ENCODE data around the gene MBD4.

MBD4 gene

DNA sequence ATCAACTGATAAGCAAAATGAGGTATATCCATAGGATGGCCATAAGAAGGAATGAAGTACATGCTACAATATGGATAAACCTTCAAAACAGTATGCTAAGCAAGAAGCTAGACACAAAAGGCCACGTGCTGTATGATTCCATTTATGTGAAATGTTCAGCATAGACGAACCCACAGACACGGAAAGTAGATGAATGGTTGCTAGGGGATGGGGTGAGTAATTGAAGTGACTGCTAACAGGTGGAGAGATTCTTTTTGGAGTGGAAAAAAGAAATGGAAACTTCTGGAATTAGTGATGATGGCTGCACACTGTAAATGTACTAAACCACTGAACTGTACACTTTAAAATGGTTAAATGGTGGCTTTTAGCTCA, 10.7 kb downstream of the MBD4 start:
- Histone ChIP-seq H3K4me3 (ENCODE audit: low read length) (0 out of 2 replicates have a peak overlapping the region, but pooled peaks have one; percentile 23), H3K36me3 (ENCODE audit: insufficient read depth, low read length) (peaks cover 48% of the 10 kb centered on the region), H3K9me3 (ENCODE audit: insufficient read depth, low read depth, low read length) (no peaks in the 10 kb centered on the region), H3K27ac (ENCODE audit: low read depth, low read length) (peak overlapping the region; percentile 63), H3K4me1 (ENCODE audit: insufficient read depth, low read length) (peaks cover 33% of the 10 kb centered on the region), H3K27me3 (ENCODE audit: insufficient read depth, low read length) (peaks cover 13% of the 10 kb centered on the region), H3K9ac (ENCODE audit: low read depth, low read length) (peak overlapping the region; percentile 66)
- WGBS, result 91% methylated on average over 3 of the region's 3 CpGs

DNA sequence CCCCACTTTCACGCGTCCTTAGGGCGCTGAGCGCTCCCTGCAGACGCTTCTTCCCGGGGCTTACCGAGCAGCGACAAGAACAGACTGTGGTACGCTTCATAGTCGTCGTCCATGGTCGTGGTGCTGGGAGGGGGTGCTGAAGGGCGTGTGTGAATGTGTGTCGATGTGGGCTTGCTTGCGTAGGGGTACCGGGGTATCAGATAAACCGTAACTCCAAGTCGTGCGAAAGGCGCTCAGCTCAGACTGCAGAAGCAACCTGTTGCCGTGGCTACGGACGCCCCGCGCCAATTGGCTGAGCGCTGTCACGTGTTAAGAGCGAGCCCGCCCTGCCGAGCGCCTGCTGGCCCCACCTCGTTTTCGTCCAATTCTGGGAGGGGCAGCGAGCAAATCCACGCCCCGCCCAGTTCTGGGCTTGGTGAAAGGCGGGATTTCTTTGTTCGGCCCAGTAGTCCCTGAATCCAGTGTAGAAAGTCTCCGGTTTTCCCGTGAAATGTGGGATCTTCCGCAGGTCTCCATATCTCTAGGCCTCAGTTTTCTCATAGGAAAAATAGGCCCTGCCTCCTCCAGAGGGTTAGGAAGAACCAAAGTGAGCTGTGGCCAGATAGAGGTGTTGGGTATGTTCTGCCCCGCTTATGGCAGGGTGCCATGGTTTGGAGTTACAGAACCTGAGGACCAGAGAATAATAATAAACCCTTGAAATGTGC, 11.2 kb downstream of the MBD4 start, which contains the start of gene EFCAB12:
EFCAB12 (minus strand) TSS at position 261 of the 704 bp plus-strand sequence; CDS start at position 113, 148 bp downstream.
- Histone ChIP-seq H3K9me3 (ENCODE audit: insufficient read depth, low read depth, low read length) (no peaks in the 10 kb centered on the region), H3K4me1 (ENCODE audit: insufficient read depth, low read length) (peaks cover 38% of the 10 kb centered on the region), H3K36me3 (ENCODE audit: insufficient read depth, low read length) (peaks cover 43% of the 10 kb centered on the region), H3K9ac (ENCODE audit: low read depth, low read length) (peak within 1 kb of the TSS; percentile 66), H3K27me3 (ENCODE audit: insufficient read depth, low read length) (peaks cover 13% of the 10 kb centered on the region), H3K4me3 (ENCODE audit: low read length) (peak within 1 kb of the TSS; percentile 56), H3K27ac (ENCODE audit: low read depth, low read length) (peak within 1 kb of the TSS; percentile 63)
- 4% methylated on average over 42 of the region's 42 CpGs for WGBS

DNA sequence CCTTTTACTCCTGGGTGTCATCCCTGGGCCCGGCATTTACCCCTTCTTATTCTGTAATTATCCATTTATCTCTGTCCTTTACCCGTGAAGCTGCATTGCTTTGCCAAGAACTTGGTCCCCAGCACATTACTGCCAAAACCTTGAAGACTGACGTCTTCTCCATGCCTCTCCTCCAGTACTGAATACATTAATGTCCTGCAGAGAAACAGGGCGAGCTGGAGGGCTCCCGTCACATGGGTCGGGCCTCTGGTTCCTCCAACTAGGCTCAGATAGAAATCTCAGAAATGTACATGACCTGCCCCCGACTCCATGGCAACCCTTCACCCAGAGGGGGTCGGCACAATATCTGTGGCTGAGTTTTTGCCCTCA, 11.8 kb downstream of the MBD4 start:
- Histone ChIP-seq H3K27ac (ENCODE audit: low read depth, low read length) (no peak overlapping the region), H3K4me1 (ENCODE audit: insufficient read depth, low read length) (peaks cover 38% of the 10 kb centered on the region), H3K9me3 (ENCODE audit: insufficient read depth, low read depth, low read length) (no peaks in the 10 kb centered on the region), H3K4me3 (ENCODE audit: low read length) (peak overlapping the region; percentile 56), H3K9ac (ENCODE audit: low read depth, low read length) (no peak overlapping the region), H3K36me3 (ENCODE audit: insufficient read depth, low read length) (peaks cover 37% of the 10 kb centered on the region), H3K27me3 (ENCODE audit: insufficient read depth, low read length) (peaks cover 13% of the 10 kb centered on the region)
- WGBS, result 21% methylated on average over 8 of the region's 8 CpGs

- H3K27ac ChIP-seq (ENCODE audit: low read depth, low read length), result peak overlapping the region; percentile 31; the same call in 1 of the 2 replicates
- peaks cover 15% of the 10 kb centered on the region; the same call in 1 of the 2 replicates for H3K36me3 ChIP-seq (ENCODE audit: insufficient read depth, low read length)
- H3K27me3 ChIP-seq (ENCODE audit: insufficient read depth, low read length), result peaks cover 13% of the 10 kb centered on the region
- no peaks in the 10 kb centered on the region for H3K9me3 ChIP-seq (ENCODE audit: insufficient read depth, low read depth, low read length)
- peaks cover 38% of the 10 kb centered on the region for H3K4me1 ChIP-seq (ENCODE audit: insufficient read depth, low read length)
- H3K9ac ChIP-seq (ENCODE audit: low read depth, low read length), result no peak overlapping the region
- WGBS, result 75% methylated on average over 2 of the region's 2 CpGs
- H3K4me3 ChIP-seq (ENCODE audit: low read length), result no peak overlapping the region
These were observed 14.1 kb downstream of the MBD4 start for GRCh38 chr3:129425619-129426018.

DNA sequence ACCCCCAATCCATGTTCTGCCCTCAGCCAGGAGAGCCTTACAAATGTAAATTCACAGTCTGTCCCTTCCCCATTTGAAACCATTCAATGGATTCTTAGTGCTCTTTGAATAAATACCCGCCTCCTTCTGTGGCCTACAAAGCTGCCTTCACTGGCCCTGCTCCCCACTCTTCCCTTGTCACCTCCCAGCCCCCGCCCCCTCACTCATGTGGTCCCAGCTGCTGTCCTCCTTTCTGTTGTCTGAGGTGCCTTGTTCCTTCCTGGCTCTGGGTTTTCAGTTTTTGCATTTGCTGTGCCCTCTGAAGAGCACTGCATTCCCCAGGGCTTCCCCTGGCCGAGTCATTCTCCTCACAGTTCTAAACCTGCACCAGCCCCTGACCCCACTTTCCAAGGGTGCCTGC, 14.5 kb downstream of the MBD4 start:
- H3K27me3 ChIP-seq (ENCODE audit: insufficient read depth, low read length), result peaks cover 13% of the 10 kb centered on the region
- H3K9ac ChIP-seq (ENCODE audit: low read depth, low read length), result no peak overlapping the region
- peak overlapping the region; percentile 31; the same call in 1 of the 2 replicates for H3K27ac ChIP-seq (ENCODE audit: low read depth, low read length)
- no peak overlapping the region for H3K4me3 ChIP-seq (ENCODE audit: low read length)
- no peaks in the 10 kb centered on the region for H3K9me3 ChIP-seq (ENCODE audit: insufficient read depth, low read depth, low read length)
- peaks cover 11% of the 10 kb centered on the region; the same call in 1 of the 2 replicates for H3K36me3 ChIP-seq (ENCODE audit: insufficient read depth, low read length)
- H3K4me1 ChIP-seq (ENCODE audit: insufficient read depth, low read length), result peaks cover 38% of the 10 kb centered on the region
- WGBS, result 45% methylated on average over 3 of the region's 3 CpGs

- peaks cover 30% of the 10 kb centered on the region for H3K4me1 ChIP-seq (ENCODE audit: insufficient read depth, low read length)
These were observed 15.4 kb downstream of the MBD4 start for GRCh38 chr3:129424185-129424841.

DNA sequence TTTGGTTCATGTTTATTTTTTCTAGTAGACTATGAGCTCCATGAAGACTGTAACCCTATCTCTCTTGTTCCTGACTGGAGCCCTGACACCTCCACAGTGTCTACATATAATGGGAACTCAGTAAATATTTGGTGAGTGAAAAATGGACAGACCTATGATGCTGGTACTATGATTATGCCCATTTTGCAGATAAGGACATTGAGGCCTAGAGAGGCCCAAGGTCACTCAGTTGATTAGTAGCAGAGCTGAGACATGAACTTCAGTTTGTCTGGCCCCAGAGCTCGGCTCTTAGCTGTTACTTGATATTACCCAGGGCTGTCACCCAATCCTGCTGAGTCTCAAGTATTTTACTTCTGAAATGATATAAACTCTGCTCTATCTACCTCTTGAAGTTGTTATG, 16.9 kb downstream of the MBD4 start:
- H3K27me3 ChIP-seq (ENCODE audit: insufficient read depth, low read length), result peaks cover 9% of the 10 kb centered on the region
- H3K36me3 ChIP-seq (ENCODE audit: insufficient read depth, low read length), result no peaks in the 10 kb centered on the region
- 94% methylated on average over 1 of the region's 1 CpG for WGBS
- peaks cover 29% of the 10 kb centered on the region for H3K4me1 ChIP-seq (ENCODE audit: insufficient read depth, low read length)
- H3K9me3 ChIP-seq (ENCODE audit: insufficient read depth, low read depth, low read length), result no peaks in the 10 kb centered on the region
- H3K27ac ChIP-seq (ENCODE audit: low read depth, low read length), result no peak overlapping the region
- H3K9ac ChIP-seq (ENCODE audit: low read depth, low read length), result no peak overlapping the region
- no peak overlapping the region for H3K4me3 ChIP-seq (ENCODE audit: low read length)

More at GRCh38 chr3:129424185-129424841, 15.4 kb downstream of the MBD4 start:
- H3K27me3 ChIP-seq (ENCODE audit: insufficient read depth, low read length), result peaks cover 13% of the 10 kb centered on the region
- 0 out of 2 replicates have a peak, but pooled peaks cover 4% of the 10 kb centered on the region for H3K36me3 ChIP-seq (ENCODE audit: insufficient read depth, low read length)
- no peak overlapping the region for H3K9ac ChIP-seq (ENCODE audit: low read depth, low read length)
- H3K9me3 ChIP-seq (ENCODE audit: insufficient read depth, low read depth, low read length), result no peaks in the 10 kb centered on the region
- no peak overlapping the region for H3K4me3 ChIP-seq (ENCODE audit: low read length)
- H3K27ac ChIP-seq (ENCODE audit: low read depth, low read length), result no peak overlapping the region
- 91% methylated on average over 2 of the region's 4 CpGs for WGBS

GRCh38 chr3:129421988-129422745, 17.6 kb downstream of the MBD4 start:
- Histone ChIP-seq H3K9me3 (ENCODE audit: insufficient read depth, low read depth, low read length) (no peaks in the 10 kb centered on the region), H3K4me3 (ENCODE audit: low read length) (no peak overlapping the region), H3K9ac (ENCODE audit: low read depth, low read length) (no peak overlapping the region), H3K27ac (ENCODE audit: low read depth, low read length) (no peak overlapping the region), H3K4me1 (ENCODE audit: insufficient read depth, low read length) (peaks cover 29% of the 10 kb centered on the region), H3K36me3 (ENCODE audit: insufficient read depth, low read length) (no peaks in the 10 kb centered on the region), H3K27me3 (ENCODE audit: insufficient read depth, low read length) (peaks cover 2% of the 10 kb centered on the region; the same call in 1 of the 2 replicates)
- 83% methylated on average over 5 of the region's 6 CpGs for WGBS

- 92% methylated on average over 12 of the region's 12 CpGs for WGBS
- H3K4me3 ChIP-seq (ENCODE audit: low read length), result no peak overlapping the region
These were observed 18.4 kb downstream of the MBD4 start for GRCh38 chr3:129421236-129421883.

DNA sequence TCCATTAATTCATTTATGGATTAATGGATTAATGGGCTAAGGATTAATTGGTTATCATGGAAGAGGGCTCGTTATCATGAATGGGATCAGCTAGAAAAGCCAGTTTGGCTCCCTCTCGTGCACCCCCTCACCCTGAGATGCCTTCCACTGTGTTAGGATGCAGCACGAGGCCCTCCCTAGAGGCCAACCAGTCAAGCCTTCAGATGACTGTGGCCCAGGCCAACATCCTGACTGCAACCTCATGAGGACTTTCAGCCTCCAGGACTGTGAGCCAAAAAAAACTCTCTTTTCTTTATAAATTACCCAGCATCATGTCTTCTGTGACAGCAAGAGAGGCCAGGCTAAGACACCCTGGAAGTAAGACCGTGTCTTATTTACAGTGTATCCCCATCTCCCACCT, 20.3 kb downstream of the MBD4 start:
- Histone ChIP-seq H3K27me3 (ENCODE audit: insufficient read depth, low read length) (no peaks in the 10 kb centered on the region), H3K4me3 (ENCODE audit: low read length) (no peak overlapping the region), H3K9ac (ENCODE audit: low read depth, low read length) (no peak overlapping the region), H3K36me3 (ENCODE audit: insufficient read depth, low read length) (no peaks in the 10 kb centered on the region), H3K4me1 (ENCODE audit: insufficient read depth, low read length) (peaks cover 14% of the 10 kb centered on the region), H3K9me3 (ENCODE audit: insufficient read depth, low read depth, low read length) (no peaks in the 10 kb centered on the region), H3K27ac (ENCODE audit: low read depth, low read length) (no peak overlapping the region)
- WGBS, result 92% methylated on average over 4 of the region's 4 CpGs

More at GRCh38 chr3:129421236-129421883, 18.4 kb downstream of the MBD4 start:
- no peaks in the 10 kb centered on the region for H3K27me3 ChIP-seq (ENCODE audit: insufficient read depth, low read length)
- H3K4me1 ChIP-seq (ENCODE audit: insufficient read depth, low read length), result peaks cover 29% of the 10 kb centered on the region
- no peak overlapping the region for H3K27ac ChIP-seq (ENCODE audit: low read depth, low read length)
- no peaks in the 10 kb centered on the region for H3K9me3 ChIP-seq (ENCODE audit: insufficient read depth, low read depth, low read length)
- no peak overlapping the region for H3K9ac ChIP-seq (ENCODE audit: low read depth, low read length)
- H3K36me3 ChIP-seq (ENCODE audit: insufficient read depth, low read length), result no peaks in the 10 kb centered on the region

Measured in HUES64 (cell line).